ENCODE measurements around the gene KCNH1.

DNA sequence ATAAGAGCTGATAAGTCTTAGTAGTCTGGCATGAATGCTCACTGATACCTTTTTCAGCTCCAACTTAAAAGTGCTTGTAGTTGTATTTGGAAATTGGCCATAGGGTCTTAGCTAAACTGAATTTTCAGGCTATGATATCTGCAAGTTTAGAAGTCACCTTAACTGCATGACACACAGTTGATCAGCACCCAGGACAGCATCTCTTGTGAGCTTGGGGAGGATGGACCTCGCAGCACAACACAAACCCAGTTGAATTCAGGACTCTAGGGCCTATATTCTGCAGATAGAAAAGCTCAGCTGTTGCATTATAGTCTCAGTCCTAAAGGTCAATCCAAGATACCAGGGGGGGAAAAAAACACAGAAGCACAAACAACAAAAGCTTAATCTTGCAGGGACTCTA lies 394.3 kb downstream of the KCNH1 start:
- TF ChIP-seq FOXM1 (IDR thresholded peaks at IDR 0.05; ENCODE audit: borderline replicate concordance, low read depth) (no peak), EGR1 (IDR thresholded peaks at IDR 0.05) (no peak), EP300 (IDR thresholded peaks at IDR 0.05; ENCODE audit: borderline replicate concordance) (no peak), ZBTB7A (IDR thresholded peaks at IDR 0.05; ENCODE audit: low read depth) (no peak), TAF1 (IDR thresholded peaks at IDR 0.05; ENCODE audit: low read depth) (no peak), TEAD4 (IDR thresholded peaks at IDR 0.05) (no peak), NFIC (IDR thresholded peaks at IDR 0.05) (no peak), RAD21 (IDR thresholded peaks at IDR 0.05; ENCODE audit: low read depth) (no peak), CEBPB (IDR thresholded peaks at IDR 0.05) (no peak), CREB1 (IDR thresholded peaks at IDR 0.05; ENCODE audit: low read depth) (no peak)
- TF ChIP-seq, protein P1, sequence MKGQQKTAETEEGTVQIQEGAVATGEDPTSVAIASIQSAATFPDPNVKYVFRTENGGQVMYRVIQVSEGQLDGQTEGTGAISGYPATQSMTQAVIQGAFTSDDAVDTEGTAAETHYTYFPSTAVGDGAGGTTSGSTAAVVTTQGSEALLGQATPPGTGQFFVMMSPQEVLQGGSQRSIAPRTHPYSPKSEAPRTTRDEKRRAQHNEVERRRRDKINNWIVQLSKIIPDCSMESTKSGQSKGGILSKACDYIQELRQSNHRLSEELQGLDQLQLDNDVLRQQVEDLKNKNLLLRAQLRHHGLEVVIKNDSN (IDR thresholded peaks at IDR 0.05): no peak
- TF ChIP-seq, protein P2, sequence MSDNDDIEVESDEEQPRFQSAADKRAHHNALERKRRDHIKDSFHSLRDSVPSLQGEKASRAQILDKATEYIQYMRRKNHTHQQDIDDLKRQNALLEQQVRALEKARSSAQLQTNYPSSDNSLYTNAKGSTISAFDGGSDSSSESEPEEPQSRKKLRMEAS (IDR thresholded peaks at IDR 0.05): no peak
